Measurements from ENCODE around the gene XYLT1.

The XYLT1 gene

GRCh38 chr16:17331991-17332390 is 138.8 kb downstream of the XYLT1 start:
- H3K4me3 ChIP-seq (ENCODE audit: control insufficient read depth, low read depth, low read length): no peak overlapping the region
- TF ChIP-seq CTCF (IDR thresholded peaks at IDR 0.05; ENCODE audit: control insufficient read depth, insufficient read depth, low read depth, low read length, missing control alignments): no peak
- no peak for DNase-seq (ENCODE audit: low read depth)

GRCh38 chr16:17331071-17331607 is 139.6 kb downstream of the XYLT1 start:
- no peak overlapping the region for H3K4me3 ChIP-seq (ENCODE audit: control insufficient read depth, low read depth, low read length)
- DNase-seq (ENCODE audit: low read depth): peak; percentile 35
- no peak for TF ChIP-seq CTCF (IDR thresholded peaks at IDR 0.05; ENCODE audit: control insufficient read depth, insufficient read depth, low read depth, low read length, missing control alignments)

- H3K4me3 ChIP-seq (ENCODE audit: control insufficient read depth, low read depth, low read length): no peak overlapping the region
- DNase-seq (ENCODE audit: low read depth): no peak
- no peak for TF ChIP-seq CTCF (IDR thresholded peaks at IDR 0.05; ENCODE audit: control insufficient read depth, insufficient read depth, low read depth, low read length, missing control alignments)
These were observed 140.7 kb downstream of the XYLT1 start for GRCh38 chr16:17330044-17330443.

- TF ChIP-seq CTCF (IDR thresholded peaks at IDR 0.05; ENCODE audit: control insufficient read depth, insufficient read depth, low read depth, low read length, missing control alignments): no peak
- no peak for DNase-seq (ENCODE audit: low read depth)
- no peak overlapping the region for H3K4me3 ChIP-seq (ENCODE audit: control insufficient read depth, low read depth, low read length)
These were observed 141.4 kb downstream of the XYLT1 start for GRCh38 chr16:17329391-17329790.

- TF ChIP-seq CTCF (IDR thresholded peaks at IDR 0.05; ENCODE audit: control insufficient read depth, insufficient read depth, low read depth, low read length, missing control alignments): no peak
- no peak overlapping the region for H3K4me3 ChIP-seq (ENCODE audit: control insufficient read depth, low read depth, low read length)
- no peak for DNase-seq (ENCODE audit: low read depth)
These were observed 141.8 kb downstream of the XYLT1 start for GRCh38 chr16:17328932-17329331.

- DNase-seq (ENCODE audit: low read depth): no peak
- no peak overlapping the region for H3K4me3 ChIP-seq (ENCODE audit: control insufficient read depth, low read depth, low read length)
- TF ChIP-seq CTCF (IDR thresholded peaks at IDR 0.05; ENCODE audit: control insufficient read depth, insufficient read depth, low read depth, low read length, missing control alignments): no peak
These were observed 143.0 kb downstream of the XYLT1 start for GRCh38 chr16:17327664-17328335.
